Measurements from ENCODE around the gene PALS2. TPM values are rescaled to one million over a fixed set of nuclear protein-coding genes. Genes with fewer than 3 reads are reported as not detected.

PALS2 gene
- total RNA-seq, 1 experiment from 2014 or later = 42.4 TPM

- Histone ChIP-seq H3K9me2 (ENCODE audit: insufficient read depth) (no peaks in the 10 kb centered on the region; the same call in 1 of the 2 replicates), H3K9me3 (ENCODE audit: insufficient read depth, low read depth) (no peaks in the 10 kb centered on the region), H3K4me2 (no peak overlapping the region), H3K4me1 (replicated peaks; ENCODE audit: insufficient read depth) (no peaks in the 10 kb centered on the region), H3K27ac (no peak overlapping the region), H3F3A (ENCODE audit: insufficient read depth, low read depth) (peaks cover 1% of the 10 kb centered on the region; the same call in 1 of the 2 replicates), H3K79me2 (ENCODE audit: low read depth) (peaks cover 74% of the 10 kb centered on the region), H2AFZ (no peak overlapping the region), H3K27me3 (ENCODE audit: insufficient read depth, low read depth) (no peaks in the 10 kb centered on the region), H4K20me1 (ENCODE audit: insufficient read depth) (no peaks in the 10 kb centered on the region), H3K36me3 (ENCODE audit: low read depth) (no peaks in the 10 kb centered on the region; the same call in 1 of the 2 replicates), H3K4me3 (no peak overlapping the region)
- intact Hi-C loops (cut with micrococcal nuclease; ENCODE audit: unreplicated experiment) = no loop called here
- no peak for DNase-seq
- BruUV-seq (replicated peaks) = no TSS peak
- no peak for TF ChIP-seq EZH2 (IDR thresholded peaks at IDR 0.05; ENCODE audit: low read depth)
- TF ChIP-seq CTCF (conservative IDR thresholded peaks at IDR 0.05) = no peak
- CTCF ChIA-PET = no interaction called here
- POLR2A ChIA-PET (ENCODE audit: unreplicated experiment) = no interaction called here
Observed at GRCh38 chr7:24601600-24601999, 28.3 kb downstream of the PALS2 start.

GRCh38 chr7:24602860-24603456 lies 29.7 kb downstream of the PALS2 start:
- no peak overlapping the region for H3K27ac ChIP-seq
- peaks cover 1% of the 10 kb centered on the region; the same call in 1 of the 2 replicates for H3K9me2 ChIP-seq (ENCODE audit: insufficient read depth)
- peaks cover 71% of the 10 kb centered on the region for H3K79me2 ChIP-seq (ENCODE audit: low read depth)
- BruUV-seq (replicated peaks) = no TSS peak
- no peak overlapping the region for H2AFZ ChIP-seq
- no peak for DNase-seq
- H3K4me2 ChIP-seq = no peak overlapping the region
- POLR2A ChIA-PET (ENCODE audit: unreplicated experiment) = no interaction called here
- H3F3A ChIP-seq (ENCODE audit: insufficient read depth, low read depth) = peaks cover 5% of the 10 kb centered on the region; the same call in 1 of the 2 replicates
- no peaks in the 10 kb centered on the region for H3K9me3 ChIP-seq (ENCODE audit: insufficient read depth, low read depth)
- H4K20me1 ChIP-seq (ENCODE audit: insufficient read depth) = no peaks in the 10 kb centered on the region
- TF ChIP-seq EZH2 (IDR thresholded peaks at IDR 0.05; ENCODE audit: low read depth) = no peak
- TF ChIP-seq CTCF (conservative IDR thresholded peaks at IDR 0.05) = no peak
- no peak overlapping the region for H3K4me3 ChIP-seq
- H3K27me3 ChIP-seq (ENCODE audit: insufficient read depth, low read depth) = no peaks in the 10 kb centered on the region
- CTCF ChIA-PET = interaction anchor here (0.6 kb wide), 1 partner anchor 1033 kb away, joined by 4 read pairs; no protein-coding TSS in a partner anchor
- H3K4me1 ChIP-seq (replicated peaks; ENCODE audit: insufficient read depth) = no peaks in the 10 kb centered on the region
- intact Hi-C loops (cut with micrococcal nuclease; ENCODE audit: unreplicated experiment) = no loop called here
- no peaks in the 10 kb centered on the region; the same call in 1 of the 2 replicates for H3K36me3 ChIP-seq (ENCODE audit: low read depth)

GRCh38 chr7:24604630-24605029 lies 31.4 kb downstream of the PALS2 start:
- Histone ChIP-seq H3K79me2 (ENCODE audit: low read depth) (peaks cover 75% of the 10 kb centered on the region), H3K4me3 (no peak overlapping the region), H3K27ac (no peak overlapping the region), H3K9me3 (ENCODE audit: insufficient read depth, low read depth) (no peaks in the 10 kb centered on the region), H4K20me1 (ENCODE audit: insufficient read depth) (no peaks in the 10 kb centered on the region), H3K4me1 (replicated peaks; ENCODE audit: insufficient read depth) (no peaks in the 10 kb centered on the region), H3K36me3 (ENCODE audit: low read depth) (no peaks in the 10 kb centered on the region; the same call in 1 of the 2 replicates), H3F3A (ENCODE audit: insufficient read depth, low read depth) (peaks cover 5% of the 10 kb centered on the region; the same call in 1 of the 2 replicates), H2AFZ (no peak overlapping the region), H3K9me2 (ENCODE audit: insufficient read depth) (peaks cover 4% of the 10 kb centered on the region; the same call in 1 of the 2 replicates), H3K4me2 (no peak overlapping the region), H3K27me3 (ENCODE audit: insufficient read depth, low read depth) (no peaks in the 10 kb centered on the region)
- ChIA-PET CTCF (no interaction called here), POLR2A (ENCODE audit: unreplicated experiment) (no interaction called here)
- TF ChIP-seq EZH2 (IDR thresholded peaks at IDR 0.05; ENCODE audit: low read depth) = no peak
- TF ChIP-seq CTCF (conservative IDR thresholded peaks at IDR 0.05) = no peak
- intact Hi-C loops (cut with micrococcal nuclease; ENCODE audit: unreplicated experiment) = no loop called here
- no TSS peak for BruUV-seq (replicated peaks)
- DNase-seq = no peak

All from PC-9 (cell line).